Esophagus muscularis mucosa (tissue), 4 donors: ENCODE measurements around the gene HSPB6.

Source experiments
- EP300 ChIP-seq: sonication (generic); formaldehyde crosslinking; IDR thresholded peaks from one replicate; pipeline ENCODE4 v1.6.1; 2017; ENCODE audit warnings: antibody characterized with exemption
- POLR2A ChIP-seq: fragments of 450-650 bp; IDR thresholded peaks from one replicate; pipeline ENCODE4 v1.6.1; 2017; ENCODE audit warnings: antibody characterized with exemption, moderate library complexity, mild to moderate bottlenecking, low read depth
- POLR2AphosphoS5 ChIP-seq, 2 donors: sonication (generic); formaldehyde crosslinking; IDR thresholded peaks; one replicate each; pipeline ENCODE4 v1.6.1; 2017; ENCODE audit warnings: antibody characterized with exemption in 2 of 2
- TF ChIP-seq, protein P1 (sequence below), 3 experiments: fragments of 200-600 bp in 2 of 3; fragments of 450-650 bp in 1 of 3; sonication (generic) in 2 of 3; IDR thresholded peaks; one replicate each; pipeline ENCODE4 v1.5.1; 2017 to 2019; ENCODE audit warnings: antibody characterized with exemption in 3 of 3, mild to moderate bottlenecking in 2 of 3, moderate library complexity in 1 of 3

DNA sequence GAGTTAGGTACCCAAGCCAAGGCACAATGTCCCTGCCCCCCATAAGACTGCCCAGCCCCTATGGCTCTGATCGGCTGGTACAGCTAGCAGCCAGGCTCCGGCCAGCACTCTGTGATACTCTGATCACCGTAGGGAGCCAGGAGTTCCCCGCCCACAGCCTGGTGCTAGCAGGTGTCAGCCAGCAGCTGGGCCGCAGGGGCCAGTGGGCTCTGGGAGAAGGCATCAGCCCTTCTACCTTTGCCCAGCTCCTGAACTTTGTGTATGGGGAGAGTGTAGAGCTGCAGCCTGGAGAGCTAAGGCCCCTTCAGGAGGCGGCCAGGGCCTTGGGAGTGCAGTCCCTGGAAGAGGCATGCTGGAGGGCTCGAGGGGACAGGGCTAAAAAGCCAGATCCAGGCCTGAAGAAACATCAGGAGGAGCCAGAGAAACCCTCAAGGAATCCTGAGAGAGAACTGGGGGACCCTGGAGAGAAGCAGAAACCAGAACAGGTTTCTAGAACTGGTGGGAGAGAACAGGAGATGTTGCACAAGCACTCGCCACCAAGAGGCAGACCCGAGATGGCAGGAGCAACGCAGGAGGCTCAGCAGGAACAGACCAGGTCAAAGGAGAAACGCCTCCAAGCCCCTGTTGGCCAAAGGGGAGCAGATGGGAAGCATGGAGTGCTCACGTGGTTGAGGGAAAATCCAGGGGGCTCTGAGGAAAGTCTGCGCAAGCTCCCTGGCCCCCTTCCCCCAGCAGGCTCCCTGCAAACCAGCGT is 42.1 kb downstream of the HSPB6 start:
- TF ChIP-seq, protein P1, sequence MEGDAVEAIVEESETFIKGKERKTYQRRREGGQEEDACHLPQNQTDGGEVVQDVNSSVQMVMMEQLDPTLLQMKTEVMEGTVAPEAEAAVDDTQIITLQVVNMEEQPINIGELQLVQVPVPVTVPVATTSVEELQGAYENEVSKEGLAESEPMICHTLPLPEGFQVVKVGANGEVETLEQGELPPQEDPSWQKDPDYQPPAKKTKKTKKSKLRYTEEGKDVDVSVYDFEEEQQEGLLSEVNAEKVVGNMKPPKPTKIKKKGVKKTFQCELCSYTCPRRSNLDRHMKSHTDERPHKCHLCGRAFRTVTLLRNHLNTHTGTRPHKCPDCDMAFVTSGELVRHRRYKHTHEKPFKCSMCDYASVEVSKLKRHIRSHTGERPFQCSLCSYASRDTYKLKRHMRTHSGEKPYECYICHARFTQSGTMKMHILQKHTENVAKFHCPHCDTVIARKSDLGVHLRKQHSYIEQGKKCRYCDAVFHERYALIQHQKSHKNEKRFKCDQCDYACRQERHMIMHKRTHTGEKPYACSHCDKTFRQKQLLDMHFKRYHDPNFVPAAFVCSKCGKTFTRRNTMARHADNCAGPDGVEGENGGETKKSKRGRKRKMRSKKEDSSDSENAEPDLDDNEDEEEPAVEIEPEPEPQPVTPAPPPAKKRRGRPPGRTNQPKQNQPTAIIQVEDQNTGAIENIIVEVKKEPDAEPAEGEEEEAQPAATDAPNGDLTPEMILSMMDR (IDR thresholded peaks at IDR 0.05) = no peak
- TF ChIP-seq EP300 (no peak), POLR2A (no peak), POLR2AphosphoS5 (IDR thresholded peaks at IDR 0.05) (no peak)
